ENCODE data around the gene E2F1. TPM values are rescaled to one million over a fixed set of nuclear protein-coding genes. Genes with fewer than 3 reads are reported as not detected.

E2F1 gene
- total RNA-seq, 2 donors from 2014 or later = 2.0 to 2.2 TPM

DNA sequence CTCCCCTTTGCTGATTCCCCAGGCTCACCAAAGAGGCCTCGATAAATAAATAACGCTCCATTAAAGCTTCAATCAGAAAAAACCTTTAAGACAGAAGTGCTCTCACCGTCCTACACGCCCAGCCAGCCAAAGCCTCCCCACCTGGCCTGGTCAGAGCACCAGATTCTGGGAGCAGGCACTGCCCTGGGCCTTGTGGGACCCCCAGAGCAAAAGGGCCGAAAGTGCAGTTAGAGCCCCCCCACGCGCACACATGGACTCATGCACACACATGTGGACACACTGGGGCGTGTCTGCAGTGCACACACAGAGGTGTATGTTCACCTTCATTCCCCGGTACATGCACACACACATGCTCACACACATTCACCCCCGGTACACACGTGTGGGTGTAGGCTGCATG, 10.1 kb downstream of the E2F1 start:
- intact Hi-C loops (cut with DNase I) = no loop called here

GRCh38 chr20:33675136-33675959, 10.8 kb downstream of the E2F1 start:
- DNase-seq (ENCODE audit: low spot score) = no peak
- intact Hi-C loops (cut with DNase I) = no loop called here

More for the DNA sequence above, 10.1 kb downstream of the E2F1 start:
- no peak for DNase-seq (ENCODE audit: low spot score)

DNA sequence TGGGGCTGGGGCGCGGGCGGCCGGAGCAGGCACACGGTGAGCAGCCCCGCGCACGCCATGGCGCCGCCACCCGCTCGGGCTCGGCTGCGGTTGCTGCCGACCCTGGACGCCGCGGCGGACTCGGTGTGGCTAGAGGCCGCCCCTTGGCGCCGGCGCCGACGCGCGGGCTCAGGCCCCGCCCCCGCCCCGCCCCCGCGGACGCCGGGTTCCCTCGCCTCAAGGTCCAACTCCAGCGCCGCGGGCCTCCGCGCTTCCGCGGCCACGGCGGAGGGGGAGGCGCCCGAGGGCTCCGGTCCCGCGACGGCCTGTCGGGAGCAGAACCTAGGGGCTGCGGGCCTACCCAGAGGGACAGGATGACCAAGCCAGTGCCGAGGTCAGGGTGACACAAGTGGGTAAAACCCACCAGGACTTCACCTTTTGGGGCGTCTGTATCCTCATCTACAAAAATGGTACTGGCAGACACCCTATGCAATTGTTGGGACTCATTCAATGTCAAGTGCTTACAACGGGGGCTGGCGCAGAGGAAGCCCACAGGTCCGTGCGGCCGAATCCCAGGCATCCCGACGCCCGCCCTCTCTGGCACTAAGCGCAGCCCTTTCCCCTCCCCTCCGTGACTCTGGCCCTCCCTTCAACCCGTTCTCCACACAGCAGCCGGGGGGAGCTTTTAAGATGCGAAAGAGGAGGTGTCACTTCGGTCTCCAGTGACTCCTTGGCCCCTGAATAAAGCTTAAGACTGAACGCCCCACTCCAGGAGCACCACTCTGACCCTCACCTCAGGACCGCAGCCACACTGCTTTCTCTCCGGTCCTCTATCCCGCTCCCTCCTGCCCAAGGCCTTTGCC, 11.7 kb downstream of the E2F1 start, which contains the start of gene NECAB3:
TSS of gene NECAB3 (minus strand) at position 135 of the 842 bp plus-strand sequence. CDS start at position 59, 76 bp downstream.
- intact Hi-C loops (cut with DNase I) = no loop called here
- DNase-seq (ENCODE audit: low spot score) = peak; percentile 92

DNA sequence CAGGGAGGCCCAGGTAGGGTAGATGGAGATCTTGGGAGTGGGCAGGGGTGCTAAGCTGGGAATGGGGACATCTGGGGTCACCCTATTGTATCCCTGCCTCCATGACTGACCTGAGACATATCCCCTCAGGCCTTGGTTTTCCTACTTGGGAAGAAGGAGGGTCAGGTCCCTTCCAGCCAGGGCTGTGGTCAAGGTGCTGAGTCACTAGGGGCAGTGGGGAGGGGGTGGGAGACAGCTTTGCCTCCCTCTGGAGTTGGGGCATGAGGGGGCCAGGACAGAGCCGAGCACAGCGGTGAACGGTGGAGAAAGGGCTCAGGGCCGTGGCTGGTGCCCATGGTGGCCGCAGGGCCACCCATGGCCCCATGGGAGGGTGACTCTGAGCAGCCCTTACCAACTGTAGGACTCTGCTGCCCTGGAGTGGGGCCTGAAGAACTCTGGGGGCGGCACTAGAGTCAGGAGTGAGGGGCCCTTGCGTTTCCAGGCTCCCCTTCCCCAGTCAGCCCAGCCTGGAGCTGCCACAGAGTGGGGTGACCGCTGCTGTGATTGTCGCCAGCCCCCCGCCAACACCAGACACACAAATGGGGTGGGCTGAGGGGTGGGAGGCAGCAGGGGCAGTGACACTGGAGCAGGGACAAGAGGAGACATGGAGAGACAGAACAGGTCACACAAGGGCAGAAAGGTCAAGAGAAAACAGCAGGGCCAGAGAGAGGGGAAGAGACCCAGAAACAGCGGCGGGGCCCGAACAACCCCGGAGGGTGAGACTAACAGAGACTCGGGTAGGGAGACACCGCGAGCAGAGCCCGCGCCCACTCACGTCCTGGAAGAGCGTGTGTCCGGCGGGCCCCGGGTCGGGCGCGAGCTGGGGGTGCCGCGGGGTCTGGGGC, 12.5 kb downstream of the E2F1 start:
- DNase-seq (ENCODE audit: low spot score) = no peak
- intact Hi-C loops (cut with DNase I) = no loop called here

- intact Hi-C loops (cut with DNase I) = no loop called here
Measured at GRCh38 chr20:33673114-33673409, 13.1 kb downstream of the E2F1 start.

GRCh38 chr20:33672426-33673113, 13.6 kb downstream of the E2F1 start:
- DNase-seq (ENCODE audit: low spot score) = no peak
- intact Hi-C loops (cut with DNase I) = no loop called here

More at GRCh38 chr20:33673114-33673409, 13.1 kb downstream of the E2F1 start:
- no peak for DNase-seq (ENCODE audit: low spot score)

DNA sequence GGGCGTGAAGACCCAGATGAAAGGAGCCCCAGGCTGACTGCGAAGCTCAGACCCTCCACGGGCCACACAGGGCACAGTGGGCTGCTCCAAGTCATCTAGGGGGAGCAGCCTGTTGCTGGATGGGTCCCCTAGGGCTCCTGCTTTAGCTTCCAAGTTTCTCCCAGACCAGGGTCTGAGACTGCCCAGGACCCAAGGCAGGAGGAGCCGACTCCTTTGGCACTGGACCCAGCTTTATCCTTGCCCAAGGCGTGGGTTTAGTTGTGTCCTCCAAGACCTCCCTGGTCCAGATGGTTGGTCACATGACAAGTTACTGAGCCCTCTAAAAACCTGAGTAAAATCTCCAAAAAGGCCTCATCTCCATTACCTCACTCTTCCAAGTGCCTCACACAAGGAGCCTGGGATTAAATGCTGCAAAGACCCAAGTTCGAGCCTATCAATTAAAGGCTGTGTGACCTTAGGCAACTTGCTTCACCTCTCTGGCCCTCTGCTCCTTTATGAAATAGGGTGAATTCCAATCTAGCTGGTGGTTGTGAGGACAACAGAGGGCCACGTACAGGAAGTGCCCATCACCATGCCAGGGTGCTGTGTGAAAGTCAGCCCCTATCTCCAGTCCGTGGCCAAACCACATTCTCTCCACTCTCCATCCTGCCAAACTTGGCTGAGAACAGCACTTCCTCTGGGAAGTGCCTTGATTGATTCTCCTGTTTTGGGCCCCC, 14.5 kb downstream of the E2F1 start:
- intact Hi-C loops (cut with DNase I) = no loop called here
- DNase-seq (ENCODE audit: low spot score) = no peak

DNA sequence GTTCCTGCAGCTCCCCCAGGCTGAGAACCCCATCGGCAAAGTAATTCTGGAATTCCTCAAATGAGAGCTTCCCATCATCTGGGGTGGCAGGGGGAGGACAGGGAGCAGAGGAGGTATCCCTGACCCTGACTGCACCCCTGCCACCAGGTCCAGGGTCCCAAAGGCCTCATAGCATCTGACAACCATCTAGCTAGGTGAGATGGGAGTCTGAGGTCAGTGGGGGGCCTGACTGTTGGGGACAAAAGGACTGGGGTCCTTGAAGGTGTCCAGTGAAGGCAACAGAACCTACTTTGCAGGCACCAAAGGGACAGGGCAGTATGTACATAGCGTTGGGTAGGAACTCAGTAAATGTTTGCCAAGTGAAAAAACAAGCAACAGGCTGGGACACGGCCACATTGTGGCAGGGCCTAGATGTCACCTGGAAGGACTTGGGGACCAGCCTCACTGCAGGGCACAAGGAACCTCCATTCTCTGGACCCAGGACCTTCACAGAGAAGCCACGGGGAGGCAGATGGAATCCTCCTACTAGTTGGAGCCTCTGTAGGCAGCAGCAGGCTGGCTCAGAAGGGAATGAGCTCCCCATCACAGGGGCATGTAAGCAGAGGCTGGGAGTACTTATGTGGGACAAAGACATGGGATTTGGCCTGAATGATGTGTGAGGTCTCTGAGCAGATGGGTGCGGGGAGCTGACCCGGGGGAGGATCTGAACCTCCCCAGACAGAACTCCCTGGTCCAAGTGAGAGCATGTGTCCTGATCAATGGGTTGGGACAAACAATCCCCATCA, 15.3 kb downstream of the E2F1 start:
- intact Hi-C loops (cut with DNase I) = no loop called here
- no peak for DNase-seq (ENCODE audit: low spot score)

DNA sequence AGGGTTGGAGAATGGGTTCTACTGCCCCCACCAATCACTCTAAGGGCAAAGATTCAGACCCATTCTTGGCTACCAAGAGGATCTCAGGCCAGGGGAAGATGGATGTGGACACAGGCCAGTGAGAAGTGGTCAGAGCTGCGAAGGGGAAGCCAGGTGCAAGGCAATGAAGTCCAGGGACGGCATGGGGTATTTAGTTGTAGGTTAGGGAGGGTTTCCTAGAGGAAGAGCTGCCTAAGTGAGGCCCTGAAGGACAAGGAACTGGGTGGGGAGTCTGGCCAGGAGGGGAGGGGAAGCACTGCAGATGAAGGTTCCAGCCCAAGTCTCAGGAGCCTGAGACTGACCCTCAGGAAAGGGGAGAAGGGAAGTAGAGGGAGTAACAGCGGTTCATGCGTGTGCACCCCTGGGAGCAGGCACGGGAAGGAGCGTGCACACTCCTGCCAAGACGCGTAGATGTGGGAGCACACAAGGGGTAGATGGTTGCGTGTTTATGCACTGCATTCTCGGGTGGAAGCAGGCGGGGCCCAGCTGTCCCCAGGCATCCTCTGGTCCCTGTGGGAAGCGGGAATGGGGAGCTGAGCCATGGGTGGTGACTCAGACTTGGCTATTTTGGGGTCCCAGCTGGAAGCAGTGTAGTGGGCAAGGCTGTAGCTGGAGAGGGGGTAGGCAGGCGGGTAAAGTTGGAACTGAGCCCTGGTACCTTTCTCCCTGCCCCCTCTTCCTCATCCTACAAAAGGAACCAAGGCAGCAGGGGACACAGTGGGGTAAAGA, 16.1 kb downstream of the E2F1 start:
- DNase-seq (ENCODE audit: low spot score) = no peak

GRCh38 chr20:33669224-33669623, 17.0 kb downstream of the E2F1 start:
- DNase-seq (ENCODE audit: low spot score) = no peak
- intact Hi-C loops (cut with DNase I) = loop anchor here in 1 of 2 donors (5.0 kb wide), 1 partner anchor 63 kb away; the partner anchor contains the start of gene ZNF341

More for the DNA sequence above, 16.1 kb downstream of the E2F1 start:
- intact Hi-C loops (cut with DNase I) = loop anchor here in 1 of 2 donors (5.0 kb wide), 1 partner anchor 62 kb away; the partner anchor contains the start of gene ZNF341

GRCh38 chr20:33668466-33669155, 17.6 kb downstream of the E2F1 start:
- DNase-seq (ENCODE audit: low spot score) = no peak
- intact Hi-C loops (cut with DNase I) = loop anchor here in 1 of 2 donors (5.0 kb wide), 1 partner anchor 64 kb away; the partner anchor contains the start of gene ZNF341

DNA sequence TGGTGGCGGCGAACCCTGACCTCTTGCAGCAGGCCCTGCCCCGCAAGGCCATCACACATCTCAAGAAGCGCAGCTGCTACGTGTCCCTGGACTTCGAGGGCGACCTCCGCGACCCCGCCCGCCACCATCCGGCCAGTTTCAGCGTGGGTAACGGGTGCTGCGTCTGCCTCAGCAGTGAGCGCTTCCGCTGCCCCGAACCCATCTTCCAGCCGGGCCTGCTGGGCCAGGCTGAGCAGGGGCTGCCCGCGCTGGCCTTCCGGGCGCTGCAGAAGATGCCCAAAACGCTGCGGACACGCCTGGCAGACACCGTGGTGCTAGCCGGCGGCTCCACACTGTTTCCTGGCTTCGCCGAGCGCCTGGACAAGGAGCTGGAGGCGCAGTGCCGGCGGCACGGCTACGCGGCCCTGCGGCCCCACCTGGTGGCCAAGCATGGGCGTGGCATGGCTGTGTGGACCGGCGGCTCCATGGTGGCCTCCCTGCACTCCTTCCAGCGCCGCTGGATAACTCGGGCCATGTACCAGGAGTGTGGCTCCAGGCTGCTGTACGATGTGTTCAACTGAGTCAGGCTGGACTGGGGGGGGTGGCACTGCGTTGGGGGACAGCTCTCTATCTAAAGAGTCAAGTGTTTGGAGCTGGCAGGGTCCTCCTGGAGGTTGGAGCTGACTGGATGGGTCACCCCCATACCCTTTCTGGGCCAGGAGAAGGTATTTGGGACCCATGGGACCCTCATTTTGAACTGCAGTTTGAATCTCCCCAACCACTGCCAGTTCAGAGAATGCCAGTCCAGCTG, 18.3 kb downstream of the E2F1 start:
- intact Hi-C loops (cut with DNase I) = loop anchor here in 1 of 2 donors (5.0 kb wide), 1 partner anchor 64 kb away; the partner anchor contains the start of gene ZNF341
- DNase-seq (ENCODE audit: low spot score) = peak; percentile 95

GRCh38 chr20:33667245-33667675, 18.9 kb downstream of the E2F1 start:
- intact Hi-C loops (cut with DNase I) = loop anchor here in 1 of 2 donors (5.0 kb wide), 1 partner anchor 65 kb away; the partner anchor contains the start of gene ZNF341

DNA sequence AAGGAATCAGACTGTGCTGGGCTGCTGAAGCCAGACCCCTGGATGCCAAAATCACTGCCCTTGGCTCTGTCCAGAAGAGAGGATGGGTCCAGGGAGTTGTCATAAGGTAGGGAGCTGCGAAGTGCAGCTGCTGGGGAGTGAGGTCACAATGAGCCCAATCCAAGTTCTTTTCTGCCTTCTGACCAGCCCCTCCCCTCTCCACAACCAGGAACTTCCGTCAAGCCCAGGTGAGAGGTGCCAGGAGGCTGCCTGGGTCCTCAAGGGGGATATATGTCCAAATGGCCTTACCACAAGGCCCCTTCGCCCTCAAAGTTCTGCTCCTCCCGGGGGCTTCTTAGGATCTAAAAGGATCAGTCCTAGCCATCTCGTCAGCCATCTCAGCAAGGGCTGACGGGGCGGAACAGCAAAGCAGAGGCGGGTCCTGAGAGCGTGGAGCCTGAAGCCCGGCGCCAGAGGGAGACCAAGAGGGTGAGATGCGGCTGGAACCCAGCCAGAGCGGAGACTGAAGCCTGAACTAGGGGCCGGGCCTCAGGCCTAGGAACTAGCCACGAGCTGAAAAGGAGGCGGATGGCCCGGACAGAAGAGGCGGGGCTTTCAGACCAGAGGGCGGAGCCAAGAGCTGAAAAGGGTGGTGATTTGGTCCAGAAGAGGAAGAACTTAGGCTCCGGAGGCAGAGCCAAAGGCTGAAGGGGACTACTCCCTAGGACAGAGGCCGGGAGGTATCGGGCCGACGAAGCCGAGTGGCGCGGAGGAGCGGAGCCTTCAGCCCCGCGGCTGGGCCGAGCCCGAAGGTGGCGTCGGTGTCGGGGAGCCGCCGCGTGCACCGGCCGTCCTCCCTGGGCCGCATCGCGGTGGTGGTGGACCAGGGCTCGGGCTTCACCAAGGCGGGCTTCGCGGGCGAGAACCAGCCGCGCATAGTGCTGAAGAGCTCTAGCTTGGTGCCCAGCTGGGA, 19.6 kb downstream of the E2F1 start, which contains the start of gene ACTL10:
TSS of gene ACTL10 (plus strand) at position 651 of the 952 bp plus-strand sequence. CDS start 555 bp downstream, outside the sequence.
- DNase-seq (ENCODE audit: low spot score) = peak; percentile 100
- intact Hi-C loops (cut with DNase I) = loop anchor here in 1 of 2 donors (5.0 kb wide), 1 partner anchor 66 kb away; the partner anchor contains the start of gene ZNF341

More at GRCh38 chr20:33667245-33667675, 18.9 kb downstream of the E2F1 start:
- DNase-seq (ENCODE audit: low spot score) = no peak
